GM12878 (cell line): ENCODE measurements around the gene SLC23A2. TPM values are rescaled to one million over a fixed set of nuclear protein-coding genes. Genes with fewer than 3 reads are reported as not detected.

Source experiments
- ATAC-seq: fragments of 200-7000 bp; cut with Tn5 transposase; 3 replicates; pipeline ENCODE4 v1.9.1; 2020; ENCODE audit warnings: mild to moderate bottlenecking, moderate library complexity
- BruUV-seq: library from RNA; stranded (reverse); fragments of 400-500 nt; replicated peaks from 2 replicates; lab custom pipeline; 2021; lab: Mats Ljungman, UMichigan
- CTCF ChIA-PET: fragments of 300-600 bp; sonication (Branson Sonifier 250); formaldehyde crosslinking; extraction: SDS; loops from one replicate; lab custom pipeline; 2021; ENCODE audit warnings: inconsistent platforms; lab: Yijun Ruan, JAX
- POLR2A ChIA-PET: fragments of 350-600 bp; formaldehyde crosslinking; extraction: SDS; loops from one replicate; lab custom pipeline; 2021; ENCODE audit warnings: inconsistent platforms; lab: Charles Lee
- RAD21 ChIA-PET: fragments of 300-600 bp; sonication (Branson Sonifier 250); formaldehyde crosslinking; loops from one replicate; lab custom pipeline; 2023; ENCODE audit warnings: antibody characterized with exemption; ENCODE audit not compliant: unreplicated experiment; lab: Charles Lee
- SMC1A ChIA-PET: fragments of 300-600 bp; sonication (Branson Sonifier 250); formaldehyde crosslinking; loops from one replicate; lab custom pipeline; 2023; ENCODE audit not compliant: unreplicated experiment, uncharacterized antibody; lab: Charles Lee
- DNase-seq: peaks from one replicate; pipeline ENCODE4 v3.0.0-alpha.2; 2011; ENCODE audit warnings: low read depth, low spot score
- FAIRE-seq: peaks from 3 replicates; lab custom pipeline; 2011; peaks lifted over from hg19 to GRCh38; lab: Jason Lieb, UNC
- H2AFZ ChIP-seq: 2 replicates; pipeline ENCODE4 v1.6.0; 2011; ENCODE audit warnings: low read depth, low read length, control low read depth; ENCODE audit not compliant: control insufficient read depth
- H3K27ac ChIP-seq: 2 replicates; pipeline ENCODE4 v1.5.1; 2011; ENCODE audit warnings: control low read depth; ENCODE audit not compliant: control insufficient read depth, insufficient read depth
- H3K27me3 ChIP-seq, 2 experiments: replicated peaks in 1 of 2; 2 replicates each; pipeline versions ENCODE4 v1.6.0 to v1.6.1; 2011; ENCODE audit warnings: low read length in 1 of 2; ENCODE audit not compliant: control insufficient read depth in 2 of 2, insufficient read depth in 2 of 2
- H3K36me3 ChIP-seq, 2 experiments: 2 replicates each; pipeline ENCODE4 v1.5.1; 2011; ENCODE audit warnings: low read length in 1 of 2; ENCODE audit not compliant: control insufficient read depth in 2 of 2, insufficient read depth in 2 of 2
- H3K4me1 ChIP-seq: 2 replicates; pipeline ENCODE4 v1.6.1; 2011; ENCODE audit warnings: mild to moderate bottlenecking, low read length, moderate library complexity, mixed read lengths; ENCODE audit not compliant: control insufficient read depth, insufficient read depth
- H3K4me2 ChIP-seq: 2 replicates; pipeline ENCODE4 v1.6.0; 2011; ENCODE audit warnings: control low read depth; ENCODE audit not compliant: control insufficient read depth, insufficient read depth
- H3K4me3 ChIP-seq: fragments of 200-600 bp; sonication (generic); 2 replicates; pipeline ENCODE4 v1.5.1; 2016
- H3K79me2 ChIP-seq: 2 replicates; pipeline ENCODE4 v1.6.0; 2011; ENCODE audit warnings: low read length; ENCODE audit not compliant: control insufficient read depth, insufficient read depth
- H3K9ac ChIP-seq: 2 replicates; pipeline ENCODE4 v1.8.0; 2011; ENCODE audit warnings: low read length, control low read depth, mixed read lengths; ENCODE audit not compliant: control insufficient read depth, insufficient read depth
- H3K9me3 ChIP-seq: replicated peaks from 3 replicates; pipeline ENCODE4 v1.5.1; 2011; ENCODE audit warnings: mild to moderate bottlenecking, low read length; ENCODE audit not compliant: control insufficient read depth, insufficient read depth
- H4K20me1 ChIP-seq: 2 replicates; pipeline ENCODE4 v1.6.0; 2011; ENCODE audit not compliant: control insufficient read depth, insufficient read depth
- ATF7 ChIP-seq: fragments of 450-650 bp; IDR thresholded peaks from 2 replicates; pipeline ENCODE4 v1.6.1; 2016; ENCODE audit warnings: low read depth, mild to moderate bottlenecking
- MEF2B ChIP-seq: fragments of 450-650 bp; IDR thresholded peaks from 2 replicates; pipeline ENCODE4 v1.6.1; 2018; ENCODE audit warnings: mild to moderate bottlenecking, moderate library complexity; ENCODE audit not compliant: partially characterized antibody, poor library complexity, severe bottlenecking
- MTA2 ChIP-seq: fragments of 450-650 bp; IDR thresholded peaks from 2 replicates; pipeline ENCODE4 v1.6.1; 2016; ENCODE audit warnings: low read depth, mild to moderate bottlenecking, moderate library complexity
- NFYA ChIP-seq: IDR thresholded peaks from 2 replicates; pipeline ENCODE4 v1.6.1; 2011; ENCODE audit warnings: low read depth, mild to moderate bottlenecking, low read length, improper control_type of control experiment, borderline replicate concordance
- PKNOX1 ChIP-seq: fragments of 450-650 bp; IDR thresholded peaks from 2 replicates; pipeline ENCODE4 v1.6.1; 2016; ENCODE audit warnings: mild to moderate bottlenecking
- RFX5 ChIP-seq: IDR thresholded peaks from 2 replicates; pipeline ENCODE4 v1.6.1; 2011; ENCODE audit warnings: low read depth, low read length, improper control_type of control experiment
- SMC3 ChIP-seq: IDR thresholded peaks from 2 replicates; pipeline ENCODE4 v1.6.1; 2011; ENCODE audit warnings: low read length, improper control_type of control experiment, borderline replicate concordance
- TCF12 ChIP-seq: IDR thresholded peaks from 2 replicates; pipeline ENCODE4 v1.6.1; 2011; ENCODE audit warnings: low read depth, mild to moderate bottlenecking, low read length
- ZNF207 ChIP-seq: fragments of 450-650 bp; IDR thresholded peaks from 2 replicates; pipeline ENCODE4 v1.6.1; 2014; ENCODE audit warnings: antibody characterized with exemption, mild to moderate bottlenecking, borderline replicate concordance
- ZSCAN29 ChIP-seq: fragments of 450-650 bp; IDR thresholded peaks from 2 replicates; pipeline ENCODE4 v1.6.1; 2017; ENCODE audit warnings: mild to moderate bottlenecking, moderate library complexity
- WGBS: methylation state at CpG from one replicate; pipeline ENCODE4 v1.1.6; 2016; ENCODE audit warnings: low lambda C conversion rate; ENCODE audit not compliant: insufficient replicate concordance, insufficient coverage; ENCODE audit errors: missing lambda C conversion rate; 5-methylcytosine and 5-hydroxymethylcytosine counted together
- in situ Hi-C: fragments of 300-500 bp; cut with MboI; formaldehyde crosslinking; loops from 9 replicates; pipeline ENCODE4 v1.14.3; 2018; ENCODE audit warnings: mixed read lengths
- intact Hi-C: fragments of 100-400 bp; cut with micrococcal nuclease; formaldehyde crosslinking; loops from one replicate; pipeline ENCODE4 v1.14.2; 2022; ENCODE audit not compliant: unreplicated experiment
- polyA plus RNA-seq, 11 experiments: library from polyadenylated mRNA; depleted of rRNA in 4 of 11; unstranded in 6 of 11; stranded (reverse) in 5 of 11; fragments of >200 nt; fragmentation: Nextera tagmentation in 4 of 11; fragmentation: Illumina TruSeq in 1 of 11; extraction: Ambion mirVana in 4 of 11; extraction: Trizol in 1 of 11; gene quantifications; 1 replicate in 1 of 11; 2 replicates in 10 of 11; pipeline versions ENCODE4 v1.2.1 to v1.2.3, GENCODE V29; 2011 to 2016; ENCODE audit warnings: inconsistent platforms in 2 of 11, missing spikeins in 2 of 11, low read depth in 1 of 11
- total RNA-seq, 4 experiments: library from RNA; depleted of rRNA in 3 of 4; stranded (reverse); fragments of >200 nt in 3 of 4; fragmentation: Illumina TruSeq in 1 of 4; extraction: Trizol in 1 of 4; gene quantifications; 2 replicates each; pipeline versions ENCODE4 v1.2.1 to v1.2.3, GENCODE V29; 2013 to 2021
- TF ChIP-seq, protein P1 (sequence below): fragments of 450-650 bp; formaldehyde crosslinking; IDR thresholded peaks from 2 replicates; pipeline ENCODE4 v1.4.0; 2020; ENCODE audit warnings: mild to moderate bottlenecking, moderate library complexity

The SLC23A2 gene
- total and polyA plus RNA-seq, 10 of the 15 experiments (the other 5 are each of a cell fraction or from before 2014, with no cell fraction given), result 4.4 to 56.1 (median 35.5) TPM

GRCh38 chr20:5041433-5041832 lies 40.1 kb upstream of the SLC23A2 start:
- intact Hi-C loops, result no loop called here
- ChIA-PET CTCF (interaction anchor here (1.0 to 6.2 kb wide), 6 partner anchors 15 to 86 kb away, joined by 3 to 36 read pairs (median 4); no protein-coding TSS in a partner anchor), SMC1A (interaction anchor here (1.0 to 10.3 kb wide), 5 partner anchors 15 to 42 kb away, joined by 3 to 83 read pairs (median 11); no protein-coding TSS in a partner anchor), POLR2A (interaction anchor here (0.6 to 1.1 kb wide), 4 partner anchors 10 to 342 kb away, joined by 3 to 6 read pairs (median 4); no protein-coding TSS in a partner anchor), RAD21 (interaction anchor here (0.9 to 2.3 kb wide), 4 partner anchors 11 to 57 kb away, joined by 3 to 7 read pairs (median 4); no protein-coding TSS in a partner anchor)
- Histone ChIP-seq H3K27ac (no peak overlapping the region), H3K4me3 (no peak overlapping the region), H4K20me1 (no peaks in the 10 kb centered on the region), H3K4me2 (no peak overlapping the region), H3K36me3 (no peaks in the 10 kb centered on the region), H3K79me2 (no peaks in the 10 kb centered on the region), H3K4me1 (peaks cover 3% of the 10 kb centered on the region; the same call in 1 of the 2 replicates), H3K27me3 (no peaks in the 10 kb centered on the region; a peak in 1 of 4 replicates), H2AFZ (no peak overlapping the region), H3K9me3 (no peaks in the 10 kb centered on the region), H3K9ac (no peak overlapping the region)
- 68% methylated on average over 3 of the region's 3 CpGs for WGBS
- no peak for FAIRE-seq
- ATAC-seq, result no peak
- no peak for DNase-seq
- BruUV-seq, result no TSS peak
- TF ChIP-seq MTA2, result peak; percentile 45; the same call in 1 of the 2 replicates
- peak; percentile 80 for TF ChIP-seq MEF2B
- no peak for TF ChIP-seq SMC3
- in situ Hi-C loops, result no loop called here

DNA sequence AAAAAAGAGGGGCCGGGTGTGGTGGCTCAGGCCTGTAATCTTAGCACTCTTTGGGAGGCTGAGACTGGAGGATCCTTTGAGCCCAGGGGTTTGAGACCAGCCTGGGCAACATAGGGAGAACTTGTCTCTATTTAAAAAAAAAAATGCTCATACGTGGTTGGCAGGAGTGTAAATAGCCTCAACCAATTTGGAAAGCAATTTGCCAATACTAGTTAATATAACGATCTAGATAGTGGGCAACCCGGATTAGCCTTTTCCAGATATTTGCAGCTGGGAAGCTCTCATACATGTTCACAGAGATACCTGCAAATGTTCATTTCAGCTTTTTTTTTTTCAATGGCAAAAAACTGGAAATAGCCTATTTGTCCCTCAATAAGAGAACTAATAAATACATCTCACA lies 39.0 kb upstream of the SLC23A2 start:
- Histone ChIP-seq H3K4me3 (no peak overlapping the region), H3K4me2 (no peak overlapping the region), H3K27me3 (no peaks in the 10 kb centered on the region; a peak in 1 of 4 replicates), H2AFZ (no peak overlapping the region), H3K9ac (no peak overlapping the region), H3K36me3 (no peaks in the 10 kb centered on the region), H3K9me3 (no peaks in the 10 kb centered on the region), H3K27ac (no peak overlapping the region), H4K20me1 (no peaks in the 10 kb centered on the region), H3K4me1 (peaks cover 3% of the 10 kb centered on the region; the same call in 1 of the 2 replicates), H3K79me2 (no peaks in the 10 kb centered on the region)
- FAIRE-seq (no peak), DNase-seq (no peak), ATAC-seq (no peak)
- WGBS, result 67% methylated on average over 4 of the region's 4 CpGs
- intact Hi-C loops, result no loop called here
- CTCF ChIA-PET, result interaction anchor here (1.0 to 6.2 kb wide), 6 partner anchors 16 to 67 kb away, joined by 3 to 36 read pairs (median 4); no protein-coding TSS in a partner anchor
- SMC1A ChIA-PET, result interaction anchor here (1.0 to 10.3 kb wide), 6 partner anchors 16 to 80 kb away, joined by 3 to 83 read pairs (median 17); no protein-coding TSS in a partner anchor
- in situ Hi-C loops, result no loop called here
- POLR2A ChIA-PET, result interaction anchor here (0.6 kb wide), 2 partner anchors 16 to 292 kb away, joined by 4 to 6 read pairs; no protein-coding TSS in a partner anchor
- BruUV-seq, result no TSS peak
- RAD21 ChIA-PET, result interaction anchor here (0.8 to 3.2 kb wide), 6 partner anchors 12 to 278 kb away, joined by 3 to 14 read pairs (median 3); no protein-coding TSS in a partner anchor
- TF ChIP-seq ATF7 (no peak), ZNF207 (no peak), PKNOX1 (no peak), NFYA (no peak), RFX5 (no peak), TCF12 (no peak), ZSCAN29 (no peak)
- TF ChIP-seq, protein P1, sequence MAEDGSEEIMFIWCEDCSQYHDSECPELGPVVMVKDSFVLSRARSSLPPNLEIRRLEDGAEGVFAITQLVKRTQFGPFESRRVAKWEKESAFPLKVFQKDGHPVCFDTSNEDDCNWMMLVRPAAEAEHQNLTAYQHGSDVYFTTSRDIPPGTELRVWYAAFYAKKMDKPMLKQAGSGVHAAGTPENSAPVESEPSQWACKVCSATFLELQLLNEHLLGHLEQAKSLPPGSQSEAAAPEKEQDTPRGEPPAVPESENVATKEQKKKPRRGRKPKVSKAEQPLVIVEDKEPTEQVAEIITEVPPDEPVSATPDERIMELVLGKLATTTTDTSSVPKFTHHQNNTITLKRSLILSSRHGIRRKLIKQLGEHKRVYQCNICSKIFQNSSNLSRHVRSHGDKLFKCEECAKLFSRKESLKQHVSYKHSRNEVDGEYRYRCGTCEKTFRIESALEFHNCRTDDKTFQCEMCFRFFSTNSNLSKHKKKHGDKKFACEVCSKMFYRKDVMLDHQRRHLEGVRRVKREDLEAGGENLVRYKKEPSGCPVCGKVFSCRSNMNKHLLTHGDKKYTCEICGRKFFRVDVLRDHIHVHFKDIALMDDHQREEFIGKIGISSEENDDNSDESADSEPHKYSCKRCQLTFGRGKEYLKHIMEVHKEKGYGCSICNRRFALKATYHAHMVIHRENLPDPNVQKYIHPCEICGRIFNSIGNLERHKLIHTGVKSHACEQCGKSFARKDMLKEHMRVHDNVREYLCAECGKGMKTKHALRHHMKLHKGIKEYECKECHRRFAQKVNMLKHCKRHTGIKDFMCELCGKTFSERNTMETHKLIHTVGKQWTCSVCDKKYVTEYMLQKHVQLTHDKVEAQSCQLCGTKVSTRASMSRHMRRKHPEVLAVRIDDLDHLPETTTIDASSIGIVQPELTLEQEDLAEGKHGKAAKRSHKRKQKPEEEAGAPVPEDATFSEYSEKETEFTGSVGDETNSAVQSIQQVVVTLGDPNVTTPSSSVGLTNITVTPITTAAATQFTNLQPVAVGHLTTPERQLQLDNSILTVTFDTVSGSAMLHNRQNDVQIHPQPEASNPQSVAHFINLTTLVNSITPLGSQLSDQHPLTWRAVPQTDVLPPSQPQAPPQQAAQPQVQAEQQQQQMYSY (CRISPR knock-in tag), result no peak
